PFSK-1 (cell line): Measurements from ENCODE around the gene GEN1.

Experiments used
- POLR2AphosphoS5 ChIP-seq: IDR thresholded peaks from 2 replicates; pipeline ENCODE4 v1.6.1; 2012; ENCODE audit warnings: low read depth, mild to moderate bottlenecking, control low read depth, low read length, moderate library complexity
- REST ChIP-seq, 2 experiments: IDR thresholded peaks; 2 replicates each; pipeline versions ENCODE4 v1.6.1 to v1.8.0; 2011 to 2012; ENCODE audit warnings: low read depth in 2 of 2, low read length in 2 of 2, control low read depth in 1 of 2, inconsistent platforms in 1 of 2, mild to moderate bottlenecking in 1 of 2, moderate library complexity in 1 of 2; ENCODE audit not compliant: insufficient read depth in 1 of 2
- SIN3A ChIP-seq: IDR thresholded peaks from 2 replicates; pipeline ENCODE4 v1.6.1; 2012; ENCODE audit warnings: mild to moderate bottlenecking, low read length, moderate library complexity, borderline replicate concordance; ENCODE audit not compliant: insufficient read depth
- TAF1 ChIP-seq: IDR thresholded peaks from 2 replicates; pipeline ENCODE4 v1.6.1; 2012; ENCODE audit warnings: low read length, control low read depth, borderline replicate concordance; ENCODE audit not compliant: insufficient read depth

GRCh38 chr2:17821535-17822444, 67.9 kb downstream of the GEN1 start:
- TF ChIP-seq REST (IDR thresholded peaks at IDR 0.05; ENCODE audit: insufficient read depth in 1 of 2, low read depth in 2 of 2, low read length in 2 of 2), result no peak
- TF ChIP-seq POLR2AphosphoS5, result no peak
- TF ChIP-seq SIN3A, result no peak
- TF ChIP-seq TAF1, result no peak
